ENCODE results near the gene NAV1.
"Not testable (repeated sequence)": the region's sequence is repeated elsewhere in the genome, so short reads cannot be mapped to it uniquely, and the experiment has no call there.

Gene NAV1

DNA sequence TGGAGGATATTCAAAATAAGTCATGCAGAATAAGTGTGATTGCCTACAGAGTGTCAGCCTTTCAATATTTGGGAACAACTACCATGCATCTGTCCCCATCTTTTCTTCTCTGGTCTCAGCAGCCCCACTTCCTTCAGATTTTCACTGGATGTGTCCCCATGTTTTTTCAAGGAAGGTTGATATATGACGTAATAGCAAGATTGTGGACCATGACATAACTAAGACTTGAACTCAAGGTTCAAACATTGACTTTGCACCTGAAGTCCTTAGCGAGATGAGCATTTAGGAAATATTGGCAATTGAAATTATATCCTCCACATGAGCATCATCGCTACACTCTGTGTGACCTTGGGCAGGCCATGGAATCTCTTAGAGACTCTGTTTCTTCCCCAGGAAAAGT lies 5.8 kb downstream of the NAV1 start:
- no peak for DNase-seq (ENCODE audit: low read depth)

GRCh38 chr1:201545851-201546492 lies 7.0 kb downstream of the NAV1 start:
- no peak for DNase-seq (ENCODE audit: low read depth)

DNA sequence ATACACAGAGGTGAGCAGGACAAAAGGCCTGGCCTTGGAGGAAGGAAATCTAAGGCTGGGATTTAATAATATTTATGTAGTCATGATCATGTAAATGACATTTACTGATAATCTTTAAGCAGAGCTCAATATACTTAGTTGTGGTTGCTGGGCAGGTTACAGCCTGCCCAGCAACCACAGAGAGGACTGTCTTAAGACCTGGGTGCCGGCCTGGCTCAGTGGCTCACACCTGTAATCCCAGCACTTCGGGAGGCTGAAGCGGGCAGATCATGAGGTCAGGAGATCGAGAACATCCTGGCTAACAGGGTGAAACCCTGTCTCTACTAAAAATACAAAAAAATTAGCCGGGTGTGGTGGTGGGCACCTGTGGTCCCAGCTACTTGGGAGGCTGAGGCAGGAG lies 10.6 kb downstream of the NAV1 start:
- DNase-seq (ENCODE audit: low read depth), result not testable (repeated sequence)

GRCh38 chr1:201551096-201551495 lies 12.2 kb downstream of the NAV1 start:
- DNase-seq (ENCODE audit: low read depth), result no peak

GRCh38 chr1:201551877-201552731 lies 13.2 kb downstream of the NAV1 start:
- DNase-seq (ENCODE audit: low read depth), result no peak

DNA sequence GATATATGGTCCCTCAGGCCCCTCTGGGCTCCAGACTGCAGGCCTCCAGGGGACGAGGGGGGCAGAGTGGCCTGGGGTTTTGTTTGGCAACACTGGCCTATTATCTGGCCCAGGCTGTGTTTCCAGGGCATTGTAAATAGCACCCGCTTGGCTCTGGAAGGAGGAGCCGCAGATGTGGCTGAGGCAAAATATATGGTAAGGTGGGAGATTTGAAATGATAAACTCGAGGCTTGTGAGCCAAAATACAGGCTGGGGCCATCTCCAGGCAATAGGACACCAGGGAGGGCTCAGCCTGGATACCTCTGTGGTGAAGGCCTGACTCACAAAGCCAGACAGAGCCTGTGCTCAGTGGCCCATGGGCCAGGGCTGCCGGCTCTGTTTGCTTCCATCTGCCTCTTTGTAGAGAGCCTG lies 14.0 kb downstream of the NAV1 start:
- DNase-seq (ENCODE audit: low read depth), result no peak

DNA sequence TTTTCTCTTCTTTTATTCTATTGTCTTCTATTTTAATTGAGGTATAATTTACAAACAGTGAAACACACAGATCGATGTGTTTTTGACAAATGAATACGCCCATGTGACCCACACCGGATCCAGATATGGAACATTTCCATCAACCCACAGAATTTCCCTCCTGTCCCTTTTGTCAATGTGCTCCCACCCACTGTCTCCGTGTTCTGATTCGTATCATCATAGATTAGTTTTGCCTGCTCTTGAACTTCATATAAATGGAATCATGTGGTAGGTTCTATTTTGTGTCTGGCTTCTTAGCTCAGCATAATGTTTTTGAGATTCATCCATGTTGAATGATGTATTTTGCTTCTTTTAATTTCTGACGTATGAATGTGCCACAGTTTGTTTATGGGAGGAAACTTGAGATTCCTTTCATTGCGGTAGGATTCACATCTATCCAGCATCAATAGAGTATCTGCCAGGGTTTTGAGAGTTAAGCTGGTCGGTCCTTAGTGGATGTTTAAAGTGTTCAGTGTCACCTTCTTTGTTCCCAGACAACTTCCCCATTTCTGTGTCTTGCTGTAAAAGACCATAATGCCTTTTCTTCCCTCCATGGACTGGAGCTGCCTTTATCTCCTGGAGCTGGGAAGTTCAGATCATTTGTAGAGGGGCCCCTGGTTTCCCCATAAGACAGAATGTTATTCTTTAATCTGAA lies 14.7 kb downstream of the NAV1 start:
- DNase-seq (ENCODE audit: low read depth), result no peak

DNA sequence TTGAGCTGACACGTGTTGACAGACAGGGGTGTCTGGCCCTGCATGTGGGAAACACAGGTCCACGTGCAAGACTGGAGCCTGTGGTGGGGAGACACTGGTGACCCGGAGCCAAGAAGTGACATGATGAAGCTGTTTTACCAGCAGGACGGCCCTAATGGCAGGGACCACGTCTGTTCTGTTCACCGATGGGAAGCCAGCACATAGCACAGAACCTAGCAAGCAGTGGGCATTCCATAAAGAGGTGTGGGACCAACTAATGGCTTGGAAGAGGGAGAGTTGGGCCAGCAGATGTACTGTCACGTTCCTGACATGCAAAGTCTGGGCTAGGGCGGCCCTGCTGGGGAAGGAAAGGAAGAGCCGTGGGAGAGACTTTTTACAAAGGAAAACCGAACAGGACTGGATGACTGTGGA lies 15.3 kb downstream of the NAV1 start:
- DNase-seq (ENCODE audit: low read depth), result no peak

GRCh38 chr1:201554789-201555592 lies 16.1 kb downstream of the NAV1 start:
- no peak for DNase-seq (ENCODE audit: low read depth)

- DNase-seq (ENCODE audit: low read depth), result no peak
Observed at GRCh38 chr1:201555593-201555945, 16.6 kb downstream of the NAV1 start.

GRCh38 chr1:201556841-201557571 lies 18.1 kb downstream of the NAV1 start:
- DNase-seq (ENCODE audit: low read depth), result no peak

DNA sequence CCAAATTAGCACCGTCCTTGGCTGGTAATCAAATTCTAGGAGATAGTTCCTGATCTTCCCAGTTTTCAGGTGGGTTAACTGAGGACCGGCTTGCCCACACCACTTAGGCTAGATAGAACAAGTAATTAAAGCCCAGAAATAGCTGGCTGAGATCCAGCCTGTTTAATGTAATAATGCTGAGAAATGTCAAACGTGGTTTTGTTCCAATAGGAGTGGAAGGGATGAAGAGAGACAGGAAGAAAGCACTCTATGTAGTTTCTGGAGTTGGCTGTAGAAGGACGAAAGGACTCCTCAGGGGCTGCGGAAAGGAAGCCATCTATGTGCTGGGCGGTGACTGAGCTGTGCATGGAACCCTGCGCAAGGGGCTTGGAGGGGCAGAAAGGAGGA lies 18.6 kb downstream of the NAV1 start:
- no peak for DNase-seq (ENCODE audit: low read depth)

DNA sequence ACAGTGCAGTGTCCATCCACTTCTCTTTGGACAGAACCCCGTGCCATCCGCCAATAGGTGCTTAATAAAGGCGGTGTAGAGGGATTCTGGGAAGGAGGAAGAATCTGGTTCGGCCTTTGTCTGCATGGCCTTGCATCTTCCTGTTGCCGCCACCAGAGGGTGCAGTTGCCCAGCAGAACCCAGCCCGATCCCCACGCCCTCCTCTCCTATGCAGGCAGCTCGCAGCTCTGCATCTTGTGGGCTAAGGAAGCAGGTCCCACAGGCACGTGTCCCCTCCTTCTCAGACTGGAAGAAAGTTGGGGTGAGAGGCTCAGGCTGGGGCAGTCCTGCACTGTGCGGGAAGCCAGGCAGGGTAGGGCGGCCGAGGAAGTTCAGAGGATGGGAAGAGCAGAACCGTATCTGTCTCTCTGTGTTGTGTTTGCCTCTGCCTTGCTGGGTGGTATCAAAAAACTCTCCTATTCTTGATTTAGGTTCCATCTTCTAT lies 20.8 kb downstream of the NAV1 start:
- DNase-seq (ENCODE audit: low read depth), result peak; percentile 54

DNA sequence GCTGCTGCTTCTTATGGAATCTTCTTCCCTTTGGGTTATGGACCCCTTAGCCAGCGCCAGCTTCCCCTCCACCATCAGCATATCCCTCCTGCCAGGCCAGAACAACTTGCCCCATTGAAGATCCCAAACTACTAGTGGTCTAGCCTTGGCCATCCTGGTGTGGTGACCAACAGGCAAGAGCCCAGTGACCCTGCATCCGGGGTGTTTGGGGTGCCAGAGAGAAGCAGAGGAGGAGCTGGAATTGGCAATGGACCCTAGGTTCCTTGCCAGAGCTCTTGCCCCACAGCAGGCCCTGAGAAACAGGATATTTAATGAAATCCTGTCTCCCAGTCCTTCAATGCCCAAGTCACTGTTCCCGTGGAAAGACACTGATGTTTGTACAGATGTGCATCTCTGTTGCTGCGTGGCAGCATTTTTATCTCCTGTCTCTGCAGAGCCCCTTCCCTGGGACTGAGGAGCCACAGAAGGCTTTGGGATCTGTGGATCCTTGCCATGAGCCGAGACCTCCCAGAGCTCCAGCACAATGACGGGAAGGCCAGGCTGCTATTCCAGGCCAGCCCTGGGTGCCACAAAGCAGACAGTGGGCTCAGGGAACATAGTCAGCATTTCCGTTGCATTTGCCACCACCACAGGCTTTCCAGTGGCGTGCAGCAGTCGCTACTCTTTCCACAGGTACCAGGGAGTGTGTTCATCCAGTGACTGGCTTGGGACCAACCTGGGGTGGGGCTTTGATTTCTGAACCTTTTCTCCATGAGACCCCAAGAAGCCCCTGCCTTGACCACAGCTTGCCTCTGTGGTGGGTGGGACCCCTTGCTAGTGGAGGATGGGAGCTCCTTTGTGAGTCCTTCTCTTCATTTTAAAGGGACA lies 21.6 kb downstream of the NAV1 start:
- DNase-seq (ENCODE audit: low read depth), result no peak

- DNase-seq (ENCODE audit: low read depth), result no peak
Observed at GRCh38 chr1:201561195-201561564, 22.3 kb downstream of the NAV1 start.

- no peak for DNase-seq (ENCODE audit: low read depth)
Observed at GRCh38 chr1:201561601-201562000, 22.7 kb downstream of the NAV1 start.

- no peak for DNase-seq (ENCODE audit: low read depth)
Observed at GRCh38 chr1:201562257-201562656, 23.3 kb downstream of the NAV1 start.

DNA sequence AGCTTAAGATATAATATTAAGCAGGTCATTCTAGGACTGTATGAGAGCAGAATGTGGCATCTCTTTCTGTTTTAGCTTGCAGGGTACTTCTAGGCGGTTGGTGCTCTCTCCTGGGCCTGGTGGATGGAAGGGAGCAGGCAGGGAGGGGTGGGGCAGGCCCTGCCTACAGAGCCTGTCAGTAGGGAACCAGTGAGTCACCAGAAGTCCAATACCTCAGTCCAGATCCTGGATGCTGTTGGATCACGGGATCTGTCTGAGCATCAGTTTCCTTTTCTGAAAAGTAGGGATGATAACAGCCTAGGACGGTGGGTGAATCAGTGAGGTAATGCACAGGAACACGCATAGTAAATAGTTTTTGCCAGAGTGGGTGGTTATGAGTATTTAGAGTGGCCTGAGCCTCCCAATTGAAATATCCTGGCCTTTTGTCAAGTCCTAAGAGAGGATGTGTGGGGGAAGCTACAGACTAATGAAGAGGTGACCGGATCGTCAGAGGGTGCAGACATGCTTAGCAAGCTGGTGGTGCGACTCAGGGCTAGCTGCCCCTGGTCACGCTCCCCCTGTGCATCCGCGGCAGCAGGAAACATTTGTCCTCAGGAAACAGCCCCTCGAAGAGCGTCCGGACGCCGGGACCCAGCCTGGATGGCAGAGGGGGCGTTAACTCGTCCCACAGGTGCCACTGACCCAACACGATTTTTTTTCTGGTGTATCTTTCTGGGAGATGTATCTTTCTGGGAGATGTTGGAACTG lies 23.9 kb downstream of the NAV1 start:
- no peak for DNase-seq (ENCODE audit: low read depth)

- no peak for DNase-seq (ENCODE audit: low read depth)
Observed at GRCh38 chr1:201563406-201563780, 24.5 kb downstream of the NAV1 start.

DNA sequence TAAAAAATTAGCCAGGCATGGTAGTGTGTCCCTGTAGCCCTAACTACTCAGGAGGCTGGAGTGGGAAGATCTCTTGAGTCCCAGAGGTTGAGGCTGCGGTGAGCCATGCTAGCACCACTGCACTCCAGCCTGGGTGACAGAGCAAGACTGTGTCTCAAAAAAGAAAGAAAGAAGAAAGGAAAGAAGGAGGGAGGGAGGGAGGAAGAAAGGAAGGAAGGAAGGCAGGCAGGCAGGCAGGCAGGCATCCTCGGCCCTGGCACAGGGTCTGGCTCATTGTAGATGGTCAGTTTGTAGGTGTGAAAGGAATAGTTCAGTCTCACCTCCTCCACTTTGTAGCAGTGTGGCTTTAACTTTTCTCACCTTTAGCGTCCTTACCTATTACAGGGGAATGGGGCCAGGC lies 25.0 kb downstream of the NAV1 start:
- no peak for DNase-seq (ENCODE audit: low read depth)

Data from stimulated activated CD8-positive, alpha-beta memory T cell treated with anti-CD3 and anti-CD28 coated beads, Interleukin-4, amount 100 ng/mL, for 24 hours (primary cell).